Esophagus muscularis mucosa (tissue), 4 donors: ENCODE data around the gene SND1.

Experiments
- EP300 ChIP-seq: sonication (generic); formaldehyde crosslinking; IDR thresholded peaks from one replicate; pipeline ENCODE4 v1.6.1; 2017; ENCODE audit warnings: antibody characterized with exemption
- POLR2A ChIP-seq: fragments of 450-650 bp; IDR thresholded peaks from one replicate; pipeline ENCODE4 v1.6.1; 2017; ENCODE audit warnings: antibody characterized with exemption, moderate library complexity, mild to moderate bottlenecking, low read depth
- POLR2AphosphoS5 ChIP-seq, 2 donors: sonication (generic); formaldehyde crosslinking; IDR thresholded peaks; one replicate each; pipeline ENCODE4 v1.6.1; 2017; ENCODE audit warnings: antibody characterized with exemption in 2 of 2
- TF ChIP-seq, protein P1 (sequence below), 3 experiments: fragments of 200-600 bp in 2 of 3; fragments of 450-650 bp in 1 of 3; sonication (generic) in 2 of 3; IDR thresholded peaks; one replicate each; pipeline ENCODE4 v1.5.1; 2017 to 2019; ENCODE audit warnings: antibody characterized with exemption in 3 of 3, mild to moderate bottlenecking in 2 of 3, moderate library complexity in 1 of 3

DNA sequence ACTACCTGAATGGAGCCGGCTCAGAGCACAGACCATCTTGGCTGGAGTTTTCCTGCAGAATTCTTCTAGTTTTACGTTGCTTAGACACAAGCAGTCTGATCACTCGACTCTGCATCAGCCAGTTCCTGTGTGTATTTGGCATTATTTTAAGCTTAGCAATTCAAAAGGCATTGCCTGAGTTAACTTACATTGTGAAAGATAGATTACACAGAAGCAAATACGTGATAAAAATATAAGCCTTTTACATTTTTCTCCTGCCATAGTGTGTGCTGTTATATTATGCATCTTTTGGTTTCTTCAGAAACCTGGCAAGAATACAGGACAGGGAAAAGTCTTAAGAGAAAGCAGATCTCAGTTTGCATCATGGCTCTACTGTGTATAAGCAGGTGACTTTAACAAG is 281.2 kb downstream of the SND1 start:
- TF ChIP-seq, protein P1, sequence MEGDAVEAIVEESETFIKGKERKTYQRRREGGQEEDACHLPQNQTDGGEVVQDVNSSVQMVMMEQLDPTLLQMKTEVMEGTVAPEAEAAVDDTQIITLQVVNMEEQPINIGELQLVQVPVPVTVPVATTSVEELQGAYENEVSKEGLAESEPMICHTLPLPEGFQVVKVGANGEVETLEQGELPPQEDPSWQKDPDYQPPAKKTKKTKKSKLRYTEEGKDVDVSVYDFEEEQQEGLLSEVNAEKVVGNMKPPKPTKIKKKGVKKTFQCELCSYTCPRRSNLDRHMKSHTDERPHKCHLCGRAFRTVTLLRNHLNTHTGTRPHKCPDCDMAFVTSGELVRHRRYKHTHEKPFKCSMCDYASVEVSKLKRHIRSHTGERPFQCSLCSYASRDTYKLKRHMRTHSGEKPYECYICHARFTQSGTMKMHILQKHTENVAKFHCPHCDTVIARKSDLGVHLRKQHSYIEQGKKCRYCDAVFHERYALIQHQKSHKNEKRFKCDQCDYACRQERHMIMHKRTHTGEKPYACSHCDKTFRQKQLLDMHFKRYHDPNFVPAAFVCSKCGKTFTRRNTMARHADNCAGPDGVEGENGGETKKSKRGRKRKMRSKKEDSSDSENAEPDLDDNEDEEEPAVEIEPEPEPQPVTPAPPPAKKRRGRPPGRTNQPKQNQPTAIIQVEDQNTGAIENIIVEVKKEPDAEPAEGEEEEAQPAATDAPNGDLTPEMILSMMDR (IDR thresholded peaks at IDR 0.05), result no peak
- no peak for TF ChIP-seq EP300
- no peak for TF ChIP-seq POLR2A
- TF ChIP-seq POLR2AphosphoS5 (IDR thresholded peaks at IDR 0.05), result no peak
